ENCODE data around the gene DNAJC5.
"Not testable (repeated sequence)": the region's sequence is repeated elsewhere in the genome, so short reads cannot be mapped to it uniquely, and the experiment has no call there.

The DNAJC5 gene

GRCh38 chr20:63969838-63970713 is 75.2 kb downstream of the DNAJC5 start, which contains the start of gene ZNF512B:
Gene ZNF512B (minus strand): TSS chr20:63969930. CDS start chr20:63967950, 1,980 bp downstream.
- FAIRE-seq, result no peak

GRCh38 chr20:63970714-63971431 is 75.9 kb downstream of the DNAJC5 start:
- no peak for FAIRE-seq

- not testable (repeated sequence) for FAIRE-seq
Observed at GRCh38 chr20:63971960-63972311, 77.0 kb downstream of the DNAJC5 start.

- no peak for FAIRE-seq
Observed at GRCh38 chr20:63972312-63973159, 77.6 kb downstream of the DNAJC5 start.

GRCh38 chr20:63973160-63973479 is 78.2 kb downstream of the DNAJC5 start:
- no peak for FAIRE-seq

- peak; percentile 46 for FAIRE-seq
Observed at GRCh38 chr20:63973636-63974401, 78.9 kb downstream of the DNAJC5 start.

- no peak for FAIRE-seq
Observed at GRCh38 chr20:63974402-63975200, 79.7 kb downstream of the DNAJC5 start.

GRCh38 chr20:63976511-63976910 is 81.6 kb downstream of the DNAJC5 start:
- not testable (repeated sequence) for FAIRE-seq

GRCh38 chr20:63976980-63977738 is 82.2 kb downstream of the DNAJC5 start:
- FAIRE-seq, result no peak

GRCh38 chr20:63977739-63978276 is 82.9 kb downstream of the DNAJC5 start:
- no peak for FAIRE-seq

GRCh38 chr20:63978319-63979228 is 83.6 kb downstream of the DNAJC5 start:
- FAIRE-seq, result no peak

GRCh38 chr20:63979229-63979556 is 84.3 kb downstream of the DNAJC5 start:
- FAIRE-seq, result no peak

GRCh38 chr20:63979557-63980316 is 84.8 kb downstream of the DNAJC5 start, which contains the start of gene SAMD10:
Gene SAMD10 (minus strand): TSS chr20:63979642. CDS start chr20:63979467, 175 bp downstream.
- no peak for FAIRE-seq

GRCh38 chr20:63980317-63980805 is 85.4 kb downstream of the DNAJC5 start:
- FAIRE-seq, result no peak

GRCh38 chr20:63980806-63981728 is 86.1 kb downstream of the DNAJC5 start, which contains the start of gene PRPF6:
Gene PRPF6 (plus strand): TSS chr20:63981132. CDS start chr20:63981246, 114 bp downstream.
- peak; percentile 85 for FAIRE-seq

- FAIRE-seq, result no peak
Observed at GRCh38 chr20:63982937-63983336, 88.0 kb downstream of the DNAJC5 start.
